SU-DHL-6 (cell line): ENCODE results near the gene FBXO10.
A peak's percentile ranks its signal among the peaks of the same experiment; 100 is the strongest.

ENCODE experiments used
- H2AFZ ChIP-seq: fragments of 200-600 bp; sonication (generic); 2 replicates; pipeline ENCODE4 v1.6.1; 2014; ENCODE audit warnings: low read depth, mild to moderate bottlenecking, moderate library complexity, mixed read lengths, antibody characterized with exemption, low read length; ENCODE audit not compliant: severe bottlenecking
- H3F3A ChIP-seq: fragments of 200-600 bp; shearing (Covaris generic); 2 replicates; pipeline ENCODE4 v1.6.0; 2016; ENCODE audit warnings: antibody characterized with exemption, mild to moderate bottlenecking; ENCODE audit not compliant: insufficient read depth
- H3K27ac ChIP-seq: fragments of 200-600 bp; sonication (generic); 2 replicates; pipeline ENCODE4 v1.5.1; 2016; ENCODE audit warnings: low read depth, mild to moderate bottlenecking, low read length, moderate library complexity, mixed read lengths
- H3K27me3 ChIP-seq: fragments of 200-600 bp; sonication (generic), shearing (Covaris generic); 2 replicates; pipeline ENCODE4 v1.6.0; 2014; ENCODE audit warnings: mild to moderate bottlenecking, low read length
- H3K36me3 ChIP-seq: fragments of 200-600 bp; sonication (generic); 2 replicates; pipeline ENCODE4 v1.6.1; 2014; ENCODE audit warnings: mild to moderate bottlenecking, low read length, mixed read lengths
- H3K4me2 ChIP-seq: fragments of 300-600, 200-600 bp; shearing (Covaris generic), sonication (generic); 2 replicates; pipeline ENCODE4 v1.6.0; 2014; ENCODE audit warnings: low read length, low read depth, mild to moderate bottlenecking; ENCODE audit not compliant: poor library complexity, severe bottlenecking
- H3K4me3 ChIP-seq: fragments of 200-600 bp; sonication (generic); 2 replicates; pipeline ENCODE4 v1.5.1; 2014; ENCODE audit warnings: antibody characterized with exemption, low read length, mild to moderate bottlenecking, mixed read lengths; ENCODE audit not compliant: insufficient read depth, poor library complexity, severe bottlenecking
- H3K79me2 ChIP-seq: fragments of 200-600 bp; sonication (generic); 2 replicates; pipeline ENCODE4 v1.6.1; 2014; ENCODE audit warnings: mild to moderate bottlenecking, low read length, moderate library complexity; ENCODE audit not compliant: insufficient read depth
- H3K9ac ChIP-seq: fragments of 200-600 bp; sonication (generic); 2 replicates; pipeline ENCODE4 v1.7.0; 2014; ENCODE audit warnings: mild to moderate bottlenecking, low read length
- H3K9me2 ChIP-seq: fragments of 200-600 bp; sonication (generic); replicated peaks from 2 replicates; pipeline ENCODE4 v1.6.1; 2014; ENCODE audit warnings: low read length; ENCODE audit not compliant: insufficient read depth
- H3K9me3 ChIP-seq: fragments of 200-600 bp; sonication (generic); 2 replicates; pipeline ENCODE4 v1.6.1; 2014; ENCODE audit warnings: low read length, mixed read lengths; ENCODE audit not compliant: insufficient read depth
- H4K20me1 ChIP-seq: fragments of 200-600 bp; sonication (generic); 2 replicates; pipeline ENCODE4 v1.6.1; 2014; ENCODE audit warnings: low read depth, mild to moderate bottlenecking, antibody characterized with exemption, low read length, moderate library complexity, mixed read lengths
- CTCF ChIP-seq: fragments of 200-600 bp; sonication (generic); IDR thresholded peaks from one replicate; pipeline ENCODE4 v1.5.1; 2017; ENCODE audit warnings: antibody characterized with exemption, mild to moderate bottlenecking, low read length, moderate library complexity; ENCODE audit not compliant: insufficient read depth, poor library complexity, severe bottlenecking
- EZH2phosphoT487 ChIP-seq: fragments of 200-600 bp; sonication (generic), shearing (Covaris generic); conservative IDR thresholded peaks from 2 replicates; pipeline ENCODE4 v1.6.1; 2018; ENCODE audit warnings: mild to moderate bottlenecking, antibody characterized with exemption, low read length, moderate library complexity, mixed read lengths

FBXO10 gene

GRCh38 chr9:37465249-37466036 lies 110.7 kb downstream of the FBXO10 start, which contains the start of gene ZBTB5:
Gene ZBTB5, minus strand, starts transcription at chr9:37465450. Its CDS starts 22,899 bp downstream, at chr9:37442551.
- Histone ChIP-seq H3K9me2 (no peaks in the 10 kb centered on the region), H4K20me1 (peaks cover 11% of the 10 kb centered on the region; the same call in 1 of the 2 replicates), H3K27ac (peak within 1 kb of the TSS; percentile 84), H3K9ac (peak within 1 kb of the TSS; percentile 86), H3K79me2 (peaks cover 44% of the 10 kb centered on the region), H3K4me3 (peak within 1 kb of the TSS; percentile 71), H2AFZ (peak within 1 kb of the TSS; percentile 77), H3K9me3 (no peaks in the 10 kb centered on the region), H3K36me3 (no peaks in the 10 kb centered on the region), H3F3A (peaks cover 8% of the 10 kb centered on the region; the same call in 1 of the 2 replicates), H3K27me3 (no peaks in the 10 kb centered on the region), H3K4me2 (peak within 1 kb of the TSS; percentile 91)
- TF ChIP-seq CTCF (no peak), EZH2phosphoT487 (no peak)

GRCh38 chr9:37464426-37465248 lies 111.5 kb downstream of the FBXO10 start:
- Histone ChIP-seq H3K27ac (peak overlapping the region; percentile 84), H3K9ac (peak overlapping the region; percentile 86)

GRCh38 chr9:37464006-37464405 lies 112.2 kb downstream of the FBXO10 start:
- no peak for TF ChIP-seq CTCF
- no peak for TF ChIP-seq EZH2phosphoT487
- Histone ChIP-seq H3K27me3 (no peaks in the 10 kb centered on the region), H3K27ac (peak overlapping the region; percentile 84), H3K9me3 (no peaks in the 10 kb centered on the region), H3K9ac (peak overlapping the region; percentile 86), H3K79me2 (peaks cover 57% of the 10 kb centered on the region), H3K4me2 (peak overlapping the region; percentile 91), H4K20me1 (peaks cover 11% of the 10 kb centered on the region; the same call in 1 of the 2 replicates), H3K9me2 (no peaks in the 10 kb centered on the region), H3K36me3 (no peaks in the 10 kb centered on the region), H3F3A (peaks cover 8% of the 10 kb centered on the region; the same call in 1 of the 2 replicates), H3K4me3 (peak overlapping the region; percentile 71), H2AFZ (no peak overlapping the region)

More at GRCh38 chr9:37464426-37465248, 111.5 kb downstream of the FBXO10 start:
- H3K4me2 ChIP-seq = peak overlapping the region; percentile 91
- peak overlapping the region; percentile 71 for H3K4me3 ChIP-seq
- TF ChIP-seq CTCF (no peak), EZH2phosphoT487 (no peak)
- H3F3A ChIP-seq = peaks cover 8% of the 10 kb centered on the region; the same call in 1 of the 2 replicates
- H3K9me2 ChIP-seq = no peaks in the 10 kb centered on the region
- peaks cover 11% of the 10 kb centered on the region; the same call in 1 of the 2 replicates for H4K20me1 ChIP-seq
- H2AFZ ChIP-seq = peak overlapping the region; percentile 40
- no peaks in the 10 kb centered on the region for H3K27me3 ChIP-seq
- H3K36me3 ChIP-seq = no peaks in the 10 kb centered on the region
- peaks cover 52% of the 10 kb centered on the region for H3K79me2 ChIP-seq
- H3K9me3 ChIP-seq = no peaks in the 10 kb centered on the region
